Peyer's patch (tissue), 4 donors: ENCODE measurements around the gene ABCE1. TPM values are rescaled to one million over a fixed set of nuclear protein-coding genes. Genes with fewer than 3 reads are reported as not detected.
A peak's percentile ranks its signal among the peaks of the same experiment; 100 is the strongest.

ENCODE experiments used
- DNase-seq, 3 donors: peaks; one replicate each; pipeline ENCODE4 v3.0.0-alpha.2; 2017 to 2019
- H3K27ac ChIP-seq, 4 donors: fragments of 200-600 bp; sonication (generic); one replicate each; pipeline ENCODE4 v1.5.1; 2016 to 2019
- H3K27me3 ChIP-seq, 2 donors: fragments of 200-600 bp; sonication (generic); one replicate each; pipeline ENCODE4 v1.5.1; 2019
- H3K36me3 ChIP-seq, 3 donors: fragments of 200-600 bp; sonication (generic); one replicate each; pipeline ENCODE4 v1.5.1; 2016 to 2019
- H3K4me1 ChIP-seq, 4 donors: fragments of 200-600 bp; sonication (generic); one replicate each; pipeline ENCODE4 v1.5.1; 2016 to 2019
- H3K4me3 ChIP-seq, 4 donors: fragments of 200-600 bp; sonication (generic); 1 replicate in 3 of 4; 2 replicates in 1 of 4; pipeline ENCODE4 v1.5.1; 2016 to 2019; ENCODE audit warnings: mild to moderate bottlenecking in 1 of 4
- H3K9me3 ChIP-seq, 4 donors: fragments of 200-600 bp; sonication (generic); one replicate each; pipeline ENCODE4 v1.5.1; 2016 to 2019; ENCODE audit warnings: mild to moderate bottlenecking in 1 of 4
- CTCF ChIP-seq, 6 experiments: fragments of 450-650 bp in 4 of 6; fragments of 200-600 bp in 2 of 6; sonication (generic) in 1 of 6; IDR thresholded peaks; one replicate each; pipeline ENCODE4 v1.5.1; 2017 to 2019; ENCODE audit warnings: antibody characterized with exemption in 6 of 6, mild to moderate bottlenecking in 3 of 6, moderate library complexity in 1 of 6
- POLR2A ChIP-seq, 2 donors: fragments of 450-650 bp; IDR thresholded peaks; one replicate each; pipeline ENCODE4 v1.5.1; 2017; ENCODE audit warnings: antibody characterized with exemption in 2 of 2, mild to moderate bottlenecking in 2 of 2, moderate library complexity in 2 of 2
- total RNA-seq, 4 donors: library from RNA; depleted of rRNA; stranded (reverse); fragments of >200 nt; gene quantifications; one replicate each; pipeline ENCODE4 v1.1.0, GENCODE V29; 2016

Gene ABCE1
- total RNA-seq = 10 to 100 TPM; 15.4 to 56.9 (median 32.9) TPM

DNA sequence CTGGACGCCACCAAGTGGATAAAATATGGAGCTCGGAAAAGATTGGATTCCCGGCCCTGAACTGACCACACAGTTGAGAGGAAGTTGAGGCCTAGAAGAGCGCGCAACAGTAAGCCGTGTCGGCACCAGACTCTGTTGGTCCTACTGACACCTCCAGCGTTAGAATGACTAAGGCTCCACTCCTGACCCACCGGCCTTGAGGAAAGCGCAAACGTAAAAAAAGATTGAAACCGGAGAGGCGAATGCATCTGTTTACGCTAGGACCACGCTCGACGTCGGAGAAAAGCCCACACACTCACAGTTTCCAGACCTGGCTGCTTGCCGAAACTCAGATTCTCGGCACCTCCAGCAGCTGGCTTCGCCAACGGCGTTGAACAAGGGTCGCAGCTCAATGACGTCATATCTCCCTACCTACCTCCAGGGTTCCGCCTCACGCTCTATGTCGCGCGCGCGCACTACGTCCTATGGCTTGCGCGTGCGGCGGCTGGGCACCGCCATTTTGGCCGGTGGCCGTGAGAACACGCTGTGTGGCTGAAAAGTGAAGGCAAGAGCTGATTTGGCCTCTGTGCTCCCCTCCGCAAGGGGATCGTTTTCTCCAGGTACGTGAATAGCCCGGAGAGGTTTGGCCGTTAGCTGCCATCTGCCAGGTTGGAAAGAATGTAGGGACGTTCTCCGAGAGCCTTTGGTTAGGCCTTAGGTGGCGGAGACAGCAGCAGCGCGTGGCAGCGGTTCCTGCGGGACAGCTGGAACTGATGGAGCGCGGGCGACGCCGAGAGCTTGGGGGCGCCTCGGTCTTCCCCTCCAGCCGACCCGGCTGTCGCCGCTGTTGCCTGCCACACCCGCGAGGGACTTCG, at the start of gene ABCE1, which contains the start of gene ANAPC10:
ABCE1 (plus strand) TSS at position 491 of the 854 bp plus-strand sequence. CDS start 6,102 bp downstream, outside the sequence.
ANAPC10 (minus strand) TSS at position 376 of the 854 bp plus-strand sequence. CDS start 2,097 bp downstream, outside the sequence.
- H3K4me3 ChIP-seq = peak within 1 kb of the TSS; percentile 58 to 92 (median 68)
- H3K36me3 ChIP-seq = peaks cover 0 to 29% (median 2%) of the 10 kb centered on the region in 3 donors
- TF ChIP-seq POLR2A (IDR thresholded peaks at IDR 0.05) (peak; percentile 28 to 37), CTCF (IDR thresholded peaks at IDR 0.05) (peak in 1 of 6 experiments; percentile 9)
- peaks cover 0 to 26% (median 7%) of the 10 kb centered on the region in 4 donors for H3K4me1 ChIP-seq
- no peaks in the 10 kb centered on the region for H3K27me3 ChIP-seq
- DNase-seq = peak; percentile 92 to 98 (median 95)
- H3K9me3 ChIP-seq = peaks cover 0 to 7% (median 0%) of the 10 kb centered on the region in 4 donors
- peak within 1 kb of the TSS; percentile 80 to 91 (median 86) for H3K27ac ChIP-seq

- Histone ChIP-seq H3K4me3 (no peak overlapping the region), H3K36me3 (no peaks in the 10 kb centered on the region), H3K27me3 (no peaks in the 10 kb centered on the region), H3K27ac (no peak overlapping the region), H3K9me3 (no peaks in the 10 kb centered on the region), H3K4me1 (no peaks in the 10 kb centered on the region)
- no peak for TF ChIP-seq CTCF (IDR thresholded peaks at IDR 0.05)
- no peak for TF ChIP-seq POLR2A (IDR thresholded peaks at IDR 0.05)
- no peak for DNase-seq
Observed at GRCh38 chr4:145048817-145049216, 49.3 kb upstream of the ABCE1 start.

DNA sequence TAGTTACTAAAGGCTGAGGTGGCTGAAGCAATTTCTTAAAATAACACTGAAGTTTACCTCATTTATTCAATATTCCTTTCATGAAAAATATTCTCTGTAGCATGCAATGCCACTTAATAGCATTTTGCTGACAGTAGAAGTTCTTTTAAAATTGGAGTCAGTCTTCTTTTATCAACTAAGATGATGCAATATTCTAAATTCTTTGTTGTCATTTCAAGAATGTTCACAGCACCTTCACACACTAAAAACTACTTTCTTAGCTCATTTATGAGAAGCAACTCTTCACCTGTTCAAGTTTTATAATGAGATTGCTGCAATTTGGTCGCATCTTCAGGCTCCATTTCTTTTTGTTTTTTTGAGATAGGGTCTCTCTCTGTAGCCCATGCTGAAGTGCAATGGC, 48.9 kb upstream of the ABCE1 start:
- no peak overlapping the region for H3K4me3 ChIP-seq

DNA sequence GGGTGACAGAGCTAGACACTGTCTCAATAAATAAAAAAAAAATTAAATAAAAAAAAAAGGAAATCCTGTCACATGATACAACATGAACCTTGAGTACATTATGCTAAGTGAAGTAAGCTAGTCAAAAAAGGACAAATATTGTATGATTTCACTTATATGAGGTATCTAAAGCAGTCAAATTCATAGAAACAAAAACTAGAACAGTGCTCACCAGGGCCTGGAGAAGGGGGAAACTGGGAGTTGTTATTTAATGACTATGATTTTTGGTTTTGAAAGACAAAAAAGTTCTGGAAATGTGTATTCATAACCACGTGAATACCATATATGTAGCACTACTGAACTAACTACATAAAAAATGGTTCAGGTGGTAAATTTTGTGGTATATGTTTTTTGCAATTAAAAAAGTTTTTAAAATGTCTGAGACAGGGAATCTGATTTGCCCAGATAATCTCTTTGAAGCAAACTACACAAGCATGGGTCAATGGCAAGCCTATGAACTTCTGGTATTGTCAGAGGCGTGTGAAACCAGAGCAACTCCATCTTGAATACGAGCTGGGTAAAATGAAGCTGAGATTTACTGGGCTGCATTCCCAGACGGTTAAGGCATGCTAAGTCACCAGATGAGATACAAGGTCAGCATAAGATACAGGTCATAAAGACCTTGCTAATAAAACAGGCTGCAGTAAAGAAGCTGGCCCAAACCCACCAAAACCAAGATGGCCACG, 42.4 kb upstream of the ABCE1 start:
- no peak for DNase-seq
- no peaks in the 10 kb centered on the region for H3K36me3 ChIP-seq
- H3K27me3 ChIP-seq = no peaks in the 10 kb centered on the region
- H3K9me3 ChIP-seq = no peaks in the 10 kb centered on the region
- TF ChIP-seq POLR2A (IDR thresholded peaks at IDR 0.05) (no peak), CTCF (IDR thresholded peaks at IDR 0.05) (no peak)
- H3K4me3 ChIP-seq = no peak overlapping the region
- no peaks in the 10 kb centered on the region for H3K4me1 ChIP-seq
- no peak overlapping the region for H3K27ac ChIP-seq

More for the DNA sequence above, 48.9 kb upstream of the ABCE1 start:
- no peak for DNase-seq
- no peaks in the 10 kb centered on the region for H3K9me3 ChIP-seq
- H3K4me1 ChIP-seq = no peaks in the 10 kb centered on the region
- no peak overlapping the region for H3K27ac ChIP-seq
- no peaks in the 10 kb centered on the region for H3K36me3 ChIP-seq
- TF ChIP-seq CTCF (IDR thresholded peaks at IDR 0.05) = no peak
- TF ChIP-seq POLR2A (IDR thresholded peaks at IDR 0.05) = no peak
- no peaks in the 10 kb centered on the region for H3K27me3 ChIP-seq

DNA sequence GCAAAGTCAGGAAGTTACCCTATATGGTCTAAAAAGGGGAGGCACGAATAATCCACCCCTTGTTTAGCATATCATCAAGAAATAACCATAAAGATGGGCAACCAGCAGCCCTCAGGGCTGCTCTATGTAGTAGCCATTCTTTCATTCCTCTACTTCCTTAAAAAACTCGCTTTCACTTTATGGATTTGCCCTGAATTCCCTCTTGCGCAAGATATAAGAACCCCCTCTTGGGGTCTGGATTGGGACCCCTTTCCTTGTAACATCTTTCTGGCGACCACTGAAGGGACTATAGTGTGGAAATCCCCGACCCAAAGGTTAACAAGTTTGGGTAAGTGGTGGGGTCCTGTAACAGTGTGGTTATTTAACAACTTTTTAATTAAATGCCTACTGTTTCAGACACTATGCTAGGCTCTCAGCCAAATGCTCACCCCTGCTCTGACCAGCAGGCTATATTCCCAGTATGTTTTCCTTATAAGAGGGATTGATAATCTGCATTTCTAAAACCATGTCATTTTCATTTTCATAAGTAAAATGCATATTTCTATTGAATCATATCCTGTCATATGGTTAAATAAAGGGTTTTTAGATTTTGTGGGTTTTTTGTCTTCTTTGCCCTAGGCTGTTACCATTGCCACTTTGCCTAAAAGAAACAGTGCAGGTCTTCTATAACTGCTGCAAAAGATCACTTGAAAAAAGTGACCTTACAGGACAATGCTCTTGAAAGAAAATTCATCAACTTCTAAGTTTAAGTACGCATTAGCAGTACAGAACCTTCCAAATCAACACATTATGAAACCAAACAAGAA, 41.6 kb upstream of the ABCE1 start:
- DNase-seq = no peak
- no peak overlapping the region for H3K4me3 ChIP-seq
- H3K27me3 ChIP-seq = no peaks in the 10 kb centered on the region
- H3K9me3 ChIP-seq = no peaks in the 10 kb centered on the region
- H3K36me3 ChIP-seq = no peaks in the 10 kb centered on the region
- TF ChIP-seq POLR2A (IDR thresholded peaks at IDR 0.05) (no peak), CTCF (IDR thresholded peaks at IDR 0.05) (no peak)
- no peak overlapping the region for H3K27ac ChIP-seq
- no peaks in the 10 kb centered on the region for H3K4me1 ChIP-seq
